ENCODE measurements around the gene SMIM1.

SMIM1 gene, protein sequence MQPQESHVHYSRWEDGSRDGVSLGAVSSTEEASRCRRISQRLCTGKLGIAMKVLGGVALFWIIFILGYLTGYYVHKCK

DNA sequence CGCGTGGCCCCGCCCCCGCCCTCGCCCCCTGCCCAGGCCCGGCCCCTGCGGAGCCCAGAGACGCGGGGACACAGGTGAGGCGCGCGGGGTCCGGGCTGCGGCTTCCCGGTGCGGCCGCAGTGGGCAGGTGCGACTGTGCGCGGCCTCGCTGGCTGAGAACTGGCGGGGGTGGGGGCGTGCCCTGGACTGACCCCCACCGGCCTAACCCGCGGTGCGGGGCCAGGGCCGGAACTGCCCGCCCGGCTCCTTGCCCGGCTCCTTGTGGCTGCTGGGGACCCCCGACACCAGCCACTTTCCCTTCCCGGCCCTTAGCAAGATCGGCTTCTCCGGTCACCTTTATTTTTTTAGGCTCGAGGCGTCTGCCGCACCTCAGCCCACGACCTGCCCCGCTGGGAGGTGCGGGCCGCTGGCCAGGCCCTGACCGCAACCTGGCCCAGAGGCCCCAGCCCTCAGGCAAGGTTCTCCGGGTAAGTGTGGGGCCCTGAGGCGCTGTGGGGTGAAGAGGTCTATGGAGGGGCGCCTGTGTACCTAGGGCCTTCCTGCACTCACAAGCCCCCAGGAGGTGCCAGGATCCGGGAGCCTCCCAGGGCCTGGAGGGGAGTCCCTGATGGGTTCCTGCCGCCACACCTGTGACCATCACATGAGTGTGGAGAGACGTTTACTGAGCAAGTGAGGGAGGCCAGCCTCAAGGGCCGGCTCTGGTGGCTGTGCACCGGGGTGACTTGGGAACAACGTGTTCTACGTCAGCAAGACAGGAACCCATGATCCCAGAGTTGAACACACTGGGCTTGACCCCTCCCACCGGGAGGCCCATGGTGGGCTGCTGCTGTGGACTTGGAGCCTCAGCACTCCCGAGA, at the start of gene SMIM1:
TSS of gene SMIM1 (plus strand) at position 35 of the 857 bp plus-strand sequence. CDS start 2,625 bp downstream, outside the sequence.
- no peak for DNase-seq (ENCODE audit: low spot score)

DNA sequence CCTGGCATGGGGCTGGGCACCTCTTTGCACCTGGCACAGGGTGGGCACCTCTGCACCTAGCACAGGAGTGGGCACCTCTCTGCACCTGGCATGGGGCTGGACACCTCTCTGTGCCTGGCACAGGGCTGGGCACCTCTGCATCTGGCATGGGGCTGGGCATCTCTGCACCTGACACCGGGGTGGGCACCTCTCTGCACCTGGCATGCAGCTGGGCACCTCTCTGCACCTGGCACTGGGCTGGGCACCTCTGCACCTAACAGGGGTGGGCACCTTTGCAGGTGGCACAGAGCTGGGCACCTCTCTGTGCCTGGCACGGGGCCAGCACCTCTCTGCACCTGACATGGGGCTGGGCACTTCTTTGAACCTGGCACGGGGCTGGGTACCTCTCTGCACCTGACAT, 49.7 kb upstream of the SMIM1 start:
- DNase-seq (ENCODE audit: low spot score), result no peak

DNA sequence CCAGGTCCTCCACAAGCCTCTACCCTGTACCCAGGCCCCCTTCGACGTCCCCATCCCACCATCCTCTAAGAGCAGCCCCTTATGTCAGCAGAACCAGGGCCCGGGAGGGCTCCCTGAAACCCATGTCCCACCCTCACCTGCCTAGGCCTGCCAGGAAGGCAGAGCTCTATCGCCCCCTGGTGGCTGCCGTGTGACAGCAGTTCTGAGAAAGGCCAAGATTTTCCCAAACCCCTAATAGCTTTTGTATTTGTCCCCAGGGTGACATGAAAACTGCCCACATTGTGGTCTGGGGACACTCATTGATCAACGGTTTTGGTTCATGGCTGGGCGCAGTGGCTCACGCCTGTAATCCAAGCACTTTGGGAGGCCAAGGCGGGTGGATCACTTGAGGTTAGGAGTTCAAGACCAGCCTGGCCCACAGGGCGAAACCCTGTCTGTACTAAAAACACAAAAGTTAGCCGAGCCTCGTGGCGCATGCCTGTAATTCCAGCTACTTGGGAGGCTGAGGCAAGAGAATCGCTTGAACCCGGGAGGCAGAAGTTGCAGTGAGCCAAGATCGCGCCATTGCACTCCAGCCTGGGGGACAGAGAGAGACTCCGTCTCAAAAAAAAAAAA, 48.0 kb upstream of the SMIM1 start:
- peak; percentile 66 for DNase-seq (ENCODE audit: low spot score)

DNA sequence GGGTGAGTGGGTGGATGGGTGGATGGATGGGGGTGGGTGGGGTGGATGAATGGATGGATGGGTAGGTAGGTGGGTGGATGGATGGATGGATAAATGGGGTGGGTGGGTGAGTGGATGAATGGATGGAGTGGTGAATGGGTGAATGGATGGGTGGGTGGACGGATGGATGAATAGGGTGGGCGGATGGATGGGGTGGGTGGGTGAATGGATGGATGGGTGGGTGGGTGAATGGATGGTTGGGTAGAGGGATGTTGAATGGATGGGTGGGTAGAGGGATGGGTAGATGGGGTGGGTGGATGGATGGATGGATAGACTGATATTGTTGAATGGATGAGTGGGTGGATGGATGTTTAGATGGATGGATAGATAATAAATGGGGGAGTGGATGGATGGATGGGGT, 47.2 kb upstream of the SMIM1 start:
- DNase-seq (ENCODE audit: low spot score), result no peak

DNA sequence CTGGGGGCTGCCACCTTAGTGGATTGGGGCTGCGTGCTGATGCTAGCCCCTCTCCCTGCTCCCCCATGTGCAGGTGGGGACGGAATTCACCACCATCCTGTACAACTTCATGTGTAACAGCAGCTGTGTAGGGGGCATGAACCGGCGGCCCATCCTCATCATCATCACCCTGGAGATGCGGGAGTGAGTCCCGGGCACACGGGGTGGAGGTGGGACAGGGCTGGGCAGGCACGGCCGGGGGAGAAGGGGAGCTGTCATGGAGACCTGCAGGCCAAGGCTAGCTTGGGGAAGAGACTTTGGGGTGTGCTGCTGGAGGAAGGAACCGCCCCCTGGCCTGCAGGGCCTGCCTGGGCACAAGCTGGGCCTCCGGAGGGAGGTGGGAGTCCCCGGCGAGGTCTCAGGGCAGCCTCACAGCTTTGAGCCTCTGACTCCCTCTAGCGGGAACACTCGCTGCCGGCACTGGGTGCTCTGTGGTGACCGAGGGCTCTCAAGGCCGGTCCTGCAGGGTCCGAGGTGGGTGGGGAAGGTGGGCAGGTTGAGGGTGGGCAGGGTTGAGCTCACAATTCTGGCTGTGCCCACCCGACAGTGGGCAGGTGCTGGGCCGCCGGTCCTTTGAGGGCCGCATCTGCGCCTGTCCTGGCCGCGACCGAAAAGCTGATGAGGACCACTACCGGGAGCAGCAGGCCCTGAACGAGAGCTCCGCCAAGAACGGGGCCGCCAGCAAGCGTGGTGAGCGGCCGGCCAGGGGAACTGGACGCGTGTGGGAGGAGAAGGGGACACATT, 45.3 kb upstream of the SMIM1 start:
- DNase-seq (ENCODE audit: low spot score), result no peak

DNA sequence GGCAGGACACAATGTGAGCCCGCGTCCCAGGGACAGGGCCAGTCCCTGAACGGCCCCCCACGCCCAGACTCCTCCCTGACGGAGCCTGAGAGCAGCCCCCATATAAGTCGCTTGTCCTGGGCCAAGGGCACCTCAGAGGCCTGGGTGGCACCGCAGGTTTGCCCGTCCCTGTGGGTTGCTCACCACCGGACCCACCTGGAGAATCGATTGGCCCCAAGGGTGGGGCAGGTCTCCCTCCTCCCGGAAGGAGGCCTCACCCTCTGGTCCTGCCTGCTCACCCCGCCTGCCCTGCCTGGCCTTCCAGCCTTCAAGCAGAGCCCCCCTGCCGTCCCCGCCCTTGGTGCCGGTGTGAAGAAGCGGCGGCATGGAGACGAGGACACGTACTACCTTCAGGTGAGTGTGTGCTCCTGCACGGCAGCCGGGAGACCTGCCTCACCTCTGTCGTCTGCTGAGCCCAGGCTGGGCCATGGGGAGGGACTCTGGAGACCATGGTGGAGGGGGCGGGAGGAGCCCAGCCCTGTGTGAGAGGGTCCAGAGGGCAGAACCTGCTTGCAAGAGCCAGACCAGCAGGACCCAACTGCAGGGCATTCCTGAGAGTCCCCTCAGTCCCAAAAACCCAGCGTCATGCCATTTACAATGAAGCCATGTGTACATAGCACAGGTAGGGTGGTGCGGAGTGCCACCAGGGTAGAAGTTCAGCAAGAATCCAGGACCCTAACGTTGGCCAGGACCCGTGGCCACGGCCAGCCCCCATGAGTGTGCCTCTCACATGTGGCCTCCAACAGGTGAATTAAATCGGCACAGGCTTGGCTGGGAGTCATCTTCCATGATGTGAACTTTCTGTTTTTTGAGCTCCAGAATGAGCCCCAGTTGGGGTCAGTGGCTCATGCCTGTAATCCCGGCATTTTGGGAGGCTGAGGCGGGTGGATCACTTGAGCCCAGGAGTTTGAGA, 44.4 kb upstream of the SMIM1 start:
- DNase-seq (ENCODE audit: low spot score), result no peak

DNA sequence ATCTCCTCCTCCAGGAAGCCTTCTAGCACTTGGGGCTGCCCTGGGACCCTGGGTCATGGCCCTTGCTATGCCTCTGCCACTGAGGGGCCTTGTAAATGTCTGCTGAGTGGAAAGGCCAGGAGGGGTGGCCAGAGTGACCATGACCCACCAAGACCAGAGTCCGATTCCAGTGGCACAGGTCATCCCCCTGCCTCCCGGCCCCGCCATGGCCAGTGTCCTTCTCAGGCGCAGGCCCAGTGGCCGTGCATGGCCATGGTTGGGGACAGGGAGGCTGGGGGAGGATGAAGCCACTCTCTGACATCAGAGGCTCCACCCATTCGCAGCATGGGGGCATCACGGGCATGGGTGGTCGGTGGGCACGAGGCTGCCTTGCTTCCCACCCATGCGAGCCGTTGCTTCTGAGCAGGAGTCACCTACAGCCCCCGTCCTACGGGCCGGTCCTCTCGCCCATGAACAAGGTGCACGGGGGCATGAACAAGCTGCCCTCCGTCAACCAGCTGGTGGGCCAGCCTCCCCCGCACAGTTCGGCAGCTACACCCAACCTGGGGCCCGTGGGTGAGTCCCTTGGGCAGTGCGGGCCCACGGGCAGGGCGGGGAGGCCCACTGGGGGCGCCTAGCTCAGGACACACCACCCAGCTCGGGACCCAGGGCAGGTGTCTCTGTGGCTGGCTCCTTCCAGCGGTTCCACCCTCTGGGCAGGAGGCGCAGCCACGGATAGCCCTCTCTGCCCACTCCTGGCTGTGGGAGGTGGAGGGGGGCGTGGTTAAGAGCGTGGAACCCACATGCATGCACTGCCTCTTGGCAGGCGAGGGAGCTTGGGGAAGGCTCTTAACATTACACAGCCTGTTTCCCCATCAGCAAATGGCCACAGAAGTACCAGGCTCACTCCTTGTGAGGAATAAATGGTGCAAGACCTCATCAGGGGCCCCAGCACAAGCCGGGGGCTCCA, 42.7 kb upstream of the SMIM1 start:
- no peak for DNase-seq (ENCODE audit: low spot score)

DNA sequence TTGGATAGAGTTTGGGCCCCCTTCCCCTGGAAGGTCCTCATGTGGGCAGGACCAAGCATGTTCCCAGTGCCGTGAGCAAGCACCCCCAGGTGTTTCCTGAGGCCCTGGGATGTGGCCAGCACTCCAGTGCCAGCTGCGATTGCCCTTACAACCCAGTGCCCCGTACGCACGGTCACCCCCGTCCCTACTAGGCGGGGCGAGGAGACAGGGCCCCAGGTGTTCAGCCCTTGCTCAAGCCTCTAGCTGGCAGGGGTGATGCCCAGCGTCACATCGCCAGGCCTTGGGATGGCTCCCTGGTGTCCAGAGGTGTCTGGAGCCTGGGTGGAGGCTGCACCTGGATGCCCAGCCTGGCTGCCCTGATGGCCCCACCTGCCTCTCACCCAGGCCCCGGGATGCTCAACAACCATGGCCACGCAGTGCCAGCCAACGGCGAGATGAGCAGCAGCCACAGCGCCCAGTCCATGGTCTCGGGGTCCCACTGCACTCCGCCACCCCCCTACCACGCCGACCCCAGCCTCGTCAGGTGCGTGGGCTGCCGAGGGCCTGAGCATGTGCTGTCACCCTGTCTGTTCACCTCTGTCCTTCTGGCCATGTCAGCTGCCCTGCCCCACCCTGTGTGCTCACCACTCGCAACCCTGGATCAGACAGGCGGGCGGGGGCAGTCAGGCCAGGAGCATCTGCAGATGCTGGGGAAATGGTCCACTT, 41.9 kb upstream of the SMIM1 start:
- no peak for DNase-seq (ENCODE audit: low spot score)

DNA sequence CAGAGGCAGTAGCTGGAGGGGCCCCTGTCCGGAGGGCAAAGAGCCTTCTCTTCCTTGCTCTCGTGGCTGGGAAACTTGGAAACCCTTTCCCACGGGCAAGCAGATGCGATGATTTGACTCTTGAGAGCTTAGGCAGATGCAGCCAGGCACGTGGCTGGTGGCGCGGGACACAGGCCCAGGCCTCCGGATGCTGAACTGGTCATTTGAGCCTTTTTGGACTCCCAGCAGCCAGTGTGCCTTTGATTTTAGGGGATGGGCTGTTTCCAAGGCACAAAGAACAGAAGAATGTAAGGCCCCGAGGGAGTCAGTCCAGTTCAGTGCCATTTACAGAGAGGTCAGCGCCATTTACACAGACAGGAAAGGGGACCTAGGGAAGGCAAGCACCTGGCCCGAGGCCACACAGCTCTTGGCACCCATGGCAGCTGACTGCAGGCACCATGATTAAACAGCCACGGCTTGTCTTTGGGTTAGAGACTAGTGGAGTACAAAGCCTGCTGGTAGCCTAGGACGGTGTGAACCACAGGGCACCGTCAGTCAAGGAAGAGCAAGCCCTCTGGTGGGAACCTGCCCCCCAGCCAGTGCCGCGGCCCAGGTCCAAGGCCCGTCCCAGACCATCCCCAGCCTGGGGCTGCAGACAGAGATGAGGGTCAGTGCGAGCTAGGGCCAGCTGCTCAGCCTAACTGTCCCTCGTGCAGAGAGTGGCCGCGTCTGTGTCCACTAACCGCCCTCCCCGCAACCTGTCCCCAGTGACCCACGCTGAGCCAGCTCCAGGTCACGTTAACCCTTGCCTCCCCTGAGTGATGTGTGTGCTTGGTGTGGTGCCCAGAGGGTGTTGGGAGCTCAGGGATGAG, 40.7 kb upstream of the SMIM1 start:
- DNase-seq (ENCODE audit: low spot score), result no peak

DNA sequence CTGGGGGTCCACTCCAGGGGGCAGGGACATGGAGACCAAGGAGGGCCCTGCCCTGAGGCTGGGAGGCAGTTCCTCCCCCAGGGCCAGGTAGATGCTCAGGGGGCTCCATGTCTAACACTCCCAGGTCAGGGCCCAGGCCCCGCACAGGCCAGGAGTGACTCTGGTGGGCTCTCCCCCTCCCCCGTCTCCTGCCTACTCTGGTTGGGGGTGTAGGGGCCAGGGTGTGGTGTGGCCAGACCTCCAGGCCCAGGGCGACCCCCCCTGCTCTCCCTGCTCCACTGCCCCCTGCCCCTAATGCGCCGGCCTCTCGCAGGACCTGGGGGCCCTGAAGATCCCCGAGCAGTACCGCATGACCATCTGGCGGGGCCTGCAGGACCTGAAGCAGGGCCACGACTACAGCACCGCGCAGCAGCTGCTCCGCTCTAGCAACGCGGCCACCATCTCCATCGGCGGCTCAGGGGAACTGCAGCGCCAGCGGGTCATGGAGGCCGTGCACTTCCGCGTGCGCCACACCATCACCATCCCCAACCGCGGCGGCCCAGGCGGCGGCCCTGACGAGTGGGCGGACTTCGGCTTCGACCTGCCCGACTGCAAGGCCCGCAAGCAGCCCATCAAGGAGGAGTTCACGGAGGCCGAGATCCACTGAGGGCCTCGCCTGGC, 40.0 kb upstream of the SMIM1 start:
- no peak for DNase-seq (ENCODE audit: low spot score)

DNA sequence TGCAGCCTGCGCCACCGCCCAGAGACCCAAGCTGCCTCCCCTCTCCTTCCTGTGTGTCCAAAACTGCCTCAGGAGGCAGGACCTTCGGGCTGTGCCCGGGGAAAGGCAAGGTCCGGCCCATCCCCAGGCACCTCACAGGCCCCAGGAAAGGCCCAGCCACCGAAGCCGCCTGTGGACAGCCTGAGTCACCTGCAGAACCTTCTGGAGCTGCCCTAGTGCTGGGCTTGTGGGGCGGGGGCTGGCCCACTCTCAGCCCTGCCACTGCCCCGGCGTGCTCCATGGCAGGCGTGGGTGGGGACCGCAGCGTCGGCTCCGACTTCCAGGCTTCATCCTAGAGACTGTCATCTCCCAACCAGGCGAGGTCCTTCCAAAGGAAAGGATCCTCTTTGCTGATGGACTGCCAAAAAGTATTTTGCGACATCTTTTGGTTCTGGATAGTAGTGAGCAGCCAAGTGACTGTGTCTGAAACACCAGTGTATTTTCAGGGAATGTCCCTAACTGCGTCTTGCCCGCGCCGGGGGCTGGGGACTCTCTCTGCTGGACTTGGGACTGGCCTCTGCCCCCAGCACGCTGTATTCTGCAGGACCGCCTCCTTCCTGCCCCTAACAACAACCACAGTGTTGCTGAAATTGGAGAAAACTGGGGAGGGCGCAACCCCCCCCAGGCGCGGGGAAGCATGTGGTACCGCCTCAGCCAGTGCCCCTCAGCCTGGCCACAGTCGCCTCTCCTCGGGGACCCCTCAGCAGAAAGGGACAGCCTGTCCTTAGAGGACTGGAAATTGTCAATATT, 39.3 kb upstream of the SMIM1 start:
- no peak for DNase-seq (ENCODE audit: low spot score)

DNA sequence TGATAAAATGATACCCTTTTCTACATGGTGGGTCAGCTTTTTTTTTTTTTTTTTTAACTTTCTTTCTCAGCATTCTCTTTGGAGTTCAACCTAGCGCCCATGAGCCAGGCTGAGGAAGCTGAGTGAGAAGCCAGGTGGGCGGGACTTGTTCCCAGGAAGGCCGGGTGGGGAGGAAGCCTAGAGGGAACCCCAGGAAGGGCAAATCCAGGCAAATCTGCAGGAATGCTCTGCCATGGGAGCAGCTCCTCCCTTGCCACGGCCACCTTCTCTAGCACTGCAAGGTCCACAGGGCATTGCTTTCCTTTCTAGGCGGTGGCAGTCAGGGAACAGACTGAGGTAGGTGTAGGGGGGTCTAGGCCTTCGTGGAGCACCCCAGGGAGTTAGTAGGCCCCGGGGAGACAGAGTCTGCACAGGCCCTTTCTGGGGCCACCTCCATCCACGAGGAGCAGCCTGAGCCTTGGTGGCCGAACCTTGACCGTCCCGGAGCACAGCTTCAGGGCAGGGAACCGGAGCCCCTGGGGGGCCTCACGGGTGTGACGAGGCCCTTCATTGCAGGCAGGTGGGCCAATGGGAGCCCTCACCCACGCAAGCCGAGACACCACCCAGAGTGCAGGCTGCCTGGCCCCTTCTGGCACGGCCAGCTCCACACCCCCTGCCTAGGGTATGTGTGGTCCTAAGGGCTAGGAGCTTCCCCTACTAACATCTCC, 38.5 kb upstream of the SMIM1 start:
- no peak for DNase-seq (ENCODE audit: low spot score)

DNA sequence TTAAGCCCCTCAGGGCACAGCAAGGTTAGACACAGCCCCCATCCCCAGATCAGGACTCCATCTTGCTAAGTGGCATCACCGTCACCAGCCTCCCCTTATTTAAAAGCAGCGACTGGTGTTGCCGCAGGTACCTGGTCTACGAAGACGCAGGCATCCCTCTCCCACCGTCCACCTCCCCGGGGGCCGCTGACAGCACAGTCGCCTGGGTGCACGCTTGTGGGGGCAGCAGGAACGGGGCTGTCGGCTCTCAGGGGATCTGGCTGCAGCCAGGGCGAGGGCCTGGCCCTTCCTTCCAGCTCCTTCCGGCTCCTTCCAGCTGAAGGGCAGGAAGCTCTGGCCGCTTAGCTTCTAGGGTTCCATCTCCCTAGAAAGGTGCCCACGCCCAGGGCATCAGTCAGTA, 37.9 kb upstream of the SMIM1 start:
- no peak for DNase-seq (ENCODE audit: low spot score)

DNA sequence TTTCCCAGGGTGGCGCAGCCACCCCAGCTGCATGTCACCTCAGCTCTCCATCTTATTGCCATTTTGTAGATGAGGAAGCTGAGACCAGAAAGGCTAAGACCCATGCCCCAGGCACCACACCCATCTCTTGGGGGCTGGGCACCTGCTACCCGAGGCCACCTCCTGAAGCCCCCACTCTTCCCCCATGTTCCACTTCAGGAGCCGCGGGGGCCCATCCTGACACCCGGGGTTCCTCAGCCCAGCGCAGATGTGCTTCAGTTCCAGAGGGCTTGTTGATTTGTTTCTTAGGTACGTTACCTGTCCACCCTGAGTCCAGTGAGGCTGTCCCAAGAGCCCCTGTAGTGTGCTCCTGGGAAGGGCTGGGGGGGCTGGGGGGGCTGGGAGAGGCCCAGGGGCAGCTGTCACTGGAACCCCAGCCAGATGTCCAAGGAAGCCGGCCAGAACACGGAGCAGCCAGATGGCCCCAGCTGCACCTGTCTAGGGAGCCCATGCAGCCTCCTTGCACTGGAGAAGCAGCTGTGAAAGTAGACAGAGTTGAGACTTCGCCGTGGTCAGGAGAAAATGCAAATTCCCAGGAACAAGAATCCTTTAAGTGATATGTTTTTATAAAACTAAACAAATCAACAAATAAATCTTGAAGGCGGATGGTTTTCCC, 37.4 kb upstream of the SMIM1 start:
- DNase-seq (ENCODE audit: low spot score), result no peak

DNA sequence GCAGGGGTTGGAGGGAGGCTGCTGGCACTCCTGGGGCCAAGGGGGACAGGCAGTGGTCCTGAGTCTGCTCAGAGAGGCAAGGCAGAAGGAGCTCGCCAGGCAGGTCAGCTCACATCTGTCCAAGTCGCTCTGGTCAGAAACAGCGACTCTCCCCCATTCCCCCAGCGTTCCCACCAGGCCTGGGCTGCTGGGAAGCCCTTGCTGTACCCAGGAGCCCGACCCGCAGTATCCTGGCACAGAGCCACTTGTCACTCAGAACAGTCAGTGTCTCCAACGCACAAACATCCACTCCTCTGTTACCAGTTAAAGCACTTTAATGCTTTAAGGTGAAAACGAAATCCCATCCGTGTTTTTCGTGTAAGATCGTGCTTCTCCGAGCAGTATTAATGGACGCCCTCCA, 36.9 kb upstream of the SMIM1 start:
- no peak for DNase-seq (ENCODE audit: low spot score)

DNA sequence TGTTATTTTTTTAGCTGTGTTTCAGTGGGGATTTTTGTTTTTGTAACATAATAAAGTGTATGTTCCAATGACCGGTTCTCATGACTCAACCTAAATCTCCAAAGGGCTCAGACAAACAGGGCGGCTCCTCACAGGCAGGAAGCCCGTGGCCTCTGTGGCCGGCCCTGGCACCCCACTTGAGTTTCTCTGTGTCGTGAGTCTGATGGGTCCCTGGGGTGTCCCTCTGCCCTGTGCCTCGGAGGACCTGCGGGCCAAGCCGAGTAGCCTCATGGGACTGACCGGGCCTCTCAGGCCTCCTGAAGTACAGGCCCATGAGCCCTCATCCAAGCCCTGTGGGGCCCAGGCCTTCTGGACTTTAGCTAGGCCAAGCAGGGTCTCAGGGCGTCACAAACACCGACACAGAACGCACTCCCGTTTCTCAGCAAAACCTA, 36.4 kb upstream of the SMIM1 start:
- no peak for DNase-seq (ENCODE audit: low spot score)

Measured in CD4-positive, alpha-beta T cell treated with Interleukin-15 for 4 hours (primary cell).